DMS 273 (cell line): ENCODE measurements around the gene CEACAM1.
"Not testable (repeated sequence)": the region's sequence is repeated elsewhere in the genome, so short reads cannot be mapped to it uniquely, and the experiment has no call there.

Source experiments
- DNase-seq: peaks from one replicate; lab custom pipeline; 2025; ENCODE audit not compliant: unreplicated experiment; lab: John Stamatoyannopoulos, UW

The CEACAM1 gene

DNA sequence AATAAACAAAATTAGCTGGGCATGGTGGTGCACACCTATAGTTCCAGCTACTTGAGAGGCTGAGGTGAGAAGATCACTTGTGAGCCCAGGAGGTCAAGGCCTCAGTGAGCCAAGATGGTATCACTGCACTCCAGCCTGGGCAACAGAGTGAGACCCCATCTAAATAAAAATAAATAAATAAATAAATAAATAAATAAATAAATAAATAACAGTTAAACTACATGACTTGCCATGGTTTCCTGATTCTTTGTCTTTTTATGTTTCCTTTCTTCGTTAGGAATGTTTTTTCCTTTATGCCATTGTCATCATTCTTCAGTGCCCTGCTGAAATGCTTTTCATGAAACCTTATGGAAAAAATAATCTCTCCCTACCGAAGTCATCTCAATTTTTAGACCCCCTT is 50.3 kb downstream of the CEACAM1 start:
- DNase-seq: no peak

DNA sequence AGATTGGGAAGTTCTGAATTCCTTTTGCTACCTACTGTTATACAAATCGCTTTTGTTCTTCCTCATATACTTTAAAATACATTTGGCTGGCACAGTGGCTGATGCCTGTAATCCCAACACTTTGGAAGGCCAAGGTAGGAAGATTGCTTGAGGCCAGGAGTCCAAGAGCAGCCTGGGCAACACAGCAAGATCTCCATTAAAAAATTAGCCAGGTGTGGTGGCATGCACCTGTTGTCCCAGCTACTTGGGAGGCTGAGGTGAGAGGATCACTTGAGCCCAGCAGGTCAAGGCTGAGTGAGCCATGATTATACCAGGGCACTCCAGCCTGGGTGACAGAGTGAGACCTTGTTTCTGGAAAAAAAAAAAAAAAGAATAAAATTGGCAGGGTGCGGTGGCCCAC is 51.2 kb downstream of the CEACAM1 start:
- no peak for DNase-seq

DNA sequence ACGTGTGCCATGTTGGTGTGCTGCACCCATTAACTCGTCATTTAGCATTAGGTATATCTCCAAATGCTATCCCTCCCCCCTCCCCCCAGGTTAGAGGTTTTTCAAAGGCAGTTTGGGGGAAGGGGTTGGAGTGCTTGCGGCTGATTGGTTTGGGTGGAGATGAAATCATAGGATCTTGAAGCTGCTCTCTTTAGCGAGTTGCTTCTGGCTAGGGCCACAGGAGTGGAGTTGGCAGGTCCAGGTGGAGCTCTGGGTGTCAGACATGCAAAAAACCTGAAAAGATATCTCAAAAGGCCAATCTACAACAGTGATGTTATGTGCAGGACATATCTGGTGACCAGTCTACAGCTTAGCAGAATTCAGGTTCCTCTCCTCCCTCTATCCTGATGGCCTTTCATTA is 52.9 kb downstream of the CEACAM1 start:
- no peak for DNase-seq

DNA sequence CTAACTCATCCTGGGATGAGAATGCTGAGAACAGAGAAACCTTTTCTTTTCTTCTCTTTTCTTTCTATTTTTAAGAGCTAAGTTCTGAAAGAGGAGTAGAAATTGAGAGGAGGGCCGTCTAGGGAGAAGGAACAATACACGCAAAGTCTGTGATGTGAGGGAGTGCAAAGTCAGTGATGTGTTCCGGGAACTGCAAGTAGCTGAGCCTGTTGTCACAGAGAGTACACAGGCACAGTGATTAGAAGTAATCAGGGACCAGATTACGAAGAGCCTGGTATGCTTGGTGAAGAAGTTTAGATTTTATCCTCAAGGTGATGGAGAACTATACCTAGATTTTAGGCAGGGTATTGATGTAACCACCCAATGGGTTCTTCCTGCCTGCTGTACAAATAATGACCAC is 53.5 kb downstream of the CEACAM1 start:
- no peak for DNase-seq

DNA sequence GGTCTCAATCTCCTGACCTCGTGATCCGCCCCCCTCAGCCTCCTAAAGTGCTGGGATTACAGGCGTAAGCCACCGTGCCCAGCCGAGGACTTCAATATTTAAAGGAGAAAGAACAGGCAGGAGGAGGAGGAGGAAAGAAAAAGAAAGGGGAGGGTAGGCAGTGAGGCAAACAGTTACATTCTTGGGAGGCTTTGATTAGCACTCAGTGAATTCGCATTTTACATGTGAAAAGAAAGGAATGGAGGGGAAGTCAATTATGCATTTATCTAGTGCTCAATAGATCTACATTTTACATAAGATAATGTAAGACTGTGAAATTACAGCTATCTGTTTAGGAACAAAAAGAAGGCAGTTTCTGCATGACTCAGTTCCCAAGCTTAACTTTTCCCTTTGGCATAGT is 54.6 kb downstream of the CEACAM1 start:
- DNase-seq: no peak

DNA sequence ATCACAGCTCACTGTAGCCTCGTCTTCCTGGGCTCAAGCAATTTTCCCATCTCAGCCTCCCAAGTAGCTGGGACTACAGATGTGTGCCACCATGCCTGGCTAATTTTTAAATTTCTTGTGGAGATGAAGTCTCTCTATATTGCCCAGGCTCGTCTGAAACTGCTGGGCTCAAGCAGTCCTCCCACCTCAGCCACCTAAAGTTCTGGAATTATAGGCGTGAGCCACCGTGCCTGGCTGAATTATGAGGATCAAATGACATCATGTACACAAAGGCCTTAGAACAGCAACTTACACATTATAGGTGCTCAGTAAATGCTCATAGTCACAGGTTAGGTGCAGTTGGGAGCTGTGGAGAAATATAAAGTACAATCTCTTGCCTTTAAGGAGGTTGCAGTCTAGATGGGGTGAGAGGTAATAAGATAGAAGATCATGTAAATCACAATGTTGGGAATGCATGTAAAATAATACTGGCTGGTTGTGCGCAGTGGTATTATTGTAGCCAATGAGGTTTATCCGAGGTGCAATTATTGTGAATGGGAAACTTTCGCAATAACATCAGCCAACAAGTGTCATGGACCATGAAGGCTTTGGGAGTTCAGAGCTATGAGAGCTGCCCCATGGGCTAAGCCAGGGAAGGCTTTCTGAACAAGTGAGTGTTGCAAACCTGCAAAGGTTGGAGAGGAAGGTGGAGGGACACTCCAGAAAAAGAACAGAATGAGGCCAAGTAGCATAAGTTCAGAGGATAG is 55.7 kb downstream of the CEACAM1 start:
- DNase-seq: no peak

DNA sequence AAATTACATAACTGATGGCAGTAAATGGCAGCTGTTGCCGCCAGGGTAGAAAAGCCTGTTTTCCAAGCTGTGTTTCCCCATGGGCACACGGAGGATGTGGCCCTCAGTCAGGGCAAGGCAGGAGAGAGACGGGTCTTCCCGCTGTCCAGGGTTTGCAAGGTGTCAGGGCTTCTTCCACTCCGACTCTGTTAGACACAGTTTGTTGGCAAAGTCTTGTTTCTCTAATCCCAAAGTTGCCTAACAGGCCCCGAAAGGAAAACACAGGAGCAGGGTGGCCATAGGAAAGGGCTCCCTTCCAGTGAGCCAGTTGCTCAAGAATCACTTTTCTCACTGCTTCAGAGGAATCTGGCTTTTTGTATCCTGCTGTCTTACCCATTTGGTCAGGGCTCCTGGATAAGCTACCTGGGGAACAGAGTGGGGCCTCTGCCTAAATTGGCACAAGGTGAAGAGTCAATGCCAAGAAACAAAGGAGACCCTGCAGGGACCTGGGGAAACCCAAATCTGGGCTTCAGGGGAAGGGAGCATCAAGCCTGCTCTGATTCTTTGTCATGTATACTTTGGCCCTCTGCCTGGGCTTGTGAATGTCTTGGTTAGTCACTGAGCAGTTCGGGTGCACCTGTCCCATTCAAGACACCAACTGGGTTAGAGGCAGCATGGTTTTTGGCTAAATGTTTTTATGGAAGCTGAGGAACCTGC is 56.6 kb downstream of the CEACAM1 start:
- DNase-seq: peak; percentile 16

DNA sequence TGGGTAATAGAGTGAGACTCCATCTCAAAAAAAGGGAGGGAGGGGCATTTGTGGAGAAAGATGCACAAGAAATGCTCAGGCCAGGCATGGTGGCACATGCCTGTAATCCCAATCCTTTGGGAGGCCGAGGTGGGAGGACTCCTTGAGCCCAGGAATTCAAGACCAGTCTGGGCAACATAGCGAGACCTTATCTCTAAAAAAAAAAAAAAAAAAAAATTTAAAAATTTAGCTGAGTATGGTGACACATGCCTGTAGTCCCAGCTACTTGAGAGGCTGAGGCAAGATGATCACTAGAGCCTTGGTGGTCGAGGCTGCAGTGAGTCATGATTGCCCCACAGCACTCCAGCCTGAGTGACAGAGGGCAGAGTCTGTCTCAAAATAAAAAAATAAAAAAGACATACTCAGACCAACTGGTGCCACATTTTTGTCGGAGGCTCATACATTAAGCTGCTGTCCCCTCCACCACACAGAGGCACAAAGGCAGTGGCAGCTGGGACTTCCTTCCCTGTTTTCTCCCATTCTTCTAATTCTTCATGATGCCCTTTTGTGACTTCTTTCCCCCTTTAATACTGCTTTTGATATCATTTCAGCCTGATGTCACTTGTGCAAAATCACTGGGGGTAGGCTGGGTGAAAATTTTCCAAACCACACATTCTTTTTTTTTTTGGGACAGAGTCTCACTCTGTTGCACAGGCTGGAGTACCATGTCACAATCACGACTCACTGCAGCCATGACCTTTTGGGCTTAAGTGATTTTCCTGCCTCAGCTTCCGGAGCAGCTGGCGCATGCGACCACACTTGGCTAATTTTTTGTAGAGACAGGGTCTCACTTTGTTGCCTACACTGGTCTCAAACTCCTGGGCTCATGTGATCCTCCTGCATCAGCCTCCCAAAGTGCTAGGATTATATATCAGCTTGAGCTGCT is 58.7 kb downstream of the CEACAM1 start:
- no peak for DNase-seq

DNA sequence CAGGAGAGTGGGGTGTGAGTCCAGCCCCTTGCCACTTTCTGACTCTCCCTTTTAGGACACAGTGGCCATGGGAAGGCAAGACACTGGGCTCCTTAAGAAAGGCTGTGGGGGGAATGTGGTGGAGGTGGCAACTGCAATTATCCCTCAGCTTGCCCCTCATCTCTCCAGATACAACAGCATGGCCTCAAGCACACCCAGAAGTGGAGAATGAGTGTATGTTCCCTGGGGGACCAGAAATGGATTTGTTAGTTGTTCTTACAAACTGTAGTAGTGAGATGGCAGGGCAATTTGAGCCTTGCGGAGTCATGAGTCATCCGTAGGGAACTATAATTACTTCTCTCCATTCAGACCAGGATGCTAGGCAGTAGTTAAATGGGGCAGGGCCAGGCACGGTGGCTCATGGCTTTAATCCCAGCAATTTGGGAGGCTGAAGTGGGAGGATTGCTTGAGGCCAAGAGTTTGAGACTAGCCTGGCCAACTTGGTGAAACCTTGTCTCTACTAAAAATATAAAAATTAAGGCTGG is 59.9 kb downstream of the CEACAM1 start:
- DNase-seq: peak; percentile 51

DNA sequence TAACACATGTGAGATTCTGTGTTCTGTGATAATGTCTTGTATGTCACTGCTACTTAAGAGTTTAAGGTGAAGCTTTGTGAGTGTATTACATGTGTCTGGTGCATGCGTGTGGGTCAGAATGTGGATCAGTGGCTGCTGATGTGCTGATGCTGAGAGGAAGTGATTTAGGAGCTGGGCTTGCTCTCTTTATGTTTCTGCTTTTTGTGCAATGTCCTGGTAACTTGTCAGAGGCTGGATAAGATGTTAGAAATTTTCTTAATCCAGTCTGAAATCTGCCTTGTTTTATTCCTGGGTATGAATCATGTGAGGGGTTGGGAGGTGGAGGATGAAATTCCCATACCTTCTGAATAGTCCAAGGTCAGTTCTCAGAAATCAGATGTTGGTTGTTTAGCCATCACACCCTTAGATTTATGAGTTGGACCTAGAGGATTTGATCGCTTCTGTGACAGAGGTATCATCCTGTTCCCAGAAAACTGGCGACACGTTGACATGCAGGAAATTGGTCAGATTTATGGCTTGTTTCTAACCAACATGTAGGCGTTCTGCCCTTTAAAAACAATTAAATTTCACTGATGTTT is 61.0 kb downstream of the CEACAM1 start:
- DNase-seq: no peak

DNA sequence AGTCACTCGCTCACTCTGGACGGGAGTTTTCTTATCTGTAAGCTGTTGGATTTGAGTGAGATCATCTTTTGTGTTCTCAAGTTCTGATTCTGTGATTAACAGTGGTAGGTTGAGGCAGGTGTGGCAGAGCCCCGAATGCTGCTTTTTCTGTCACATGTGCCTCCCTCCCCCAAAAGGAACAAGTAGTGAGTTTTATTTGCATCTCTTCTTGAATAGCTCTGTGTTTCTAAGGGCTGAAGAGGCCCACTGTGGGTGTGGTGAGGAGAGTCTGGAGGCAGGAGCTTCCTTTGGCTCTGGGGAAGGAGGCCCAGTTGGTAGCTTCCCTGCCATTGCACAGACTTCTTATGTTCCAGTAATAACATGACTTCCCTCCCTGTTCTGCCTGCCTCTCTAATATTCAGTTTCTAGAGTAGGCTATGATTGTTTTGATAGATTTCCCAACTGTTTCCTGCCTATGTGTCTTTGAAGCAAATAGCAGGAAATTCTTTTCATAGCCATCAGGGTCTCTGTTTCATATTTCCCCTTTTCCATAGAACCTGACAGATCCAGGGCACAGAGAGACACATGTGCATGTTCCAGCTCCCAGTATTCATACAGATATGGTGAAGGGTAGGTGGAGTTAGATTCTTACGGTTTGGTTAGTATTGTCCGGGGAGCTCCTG is 61.6 kb downstream of the CEACAM1 start:
- no peak for DNase-seq

DNA sequence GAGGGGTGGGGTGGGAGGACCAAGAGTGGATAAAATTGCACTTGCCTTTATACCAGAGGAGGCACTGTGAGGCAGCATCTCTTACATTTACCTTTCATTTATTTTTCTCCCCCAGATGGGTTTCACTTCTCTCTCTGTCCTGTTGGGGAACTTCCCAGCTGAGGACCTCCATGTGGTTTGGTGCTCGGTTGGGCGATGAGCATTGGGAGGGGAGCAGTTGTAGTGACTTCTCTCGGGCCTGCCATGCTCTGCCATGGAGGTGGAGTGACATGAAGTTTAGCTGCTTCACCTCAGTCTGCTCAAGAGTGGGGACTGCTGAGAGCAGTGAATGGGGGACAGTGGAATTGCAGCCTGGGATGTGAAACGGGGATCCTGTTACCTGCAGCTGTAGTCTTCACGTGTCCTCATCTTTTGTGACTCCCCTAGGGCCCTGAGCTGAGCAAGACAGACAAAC is 62.4 kb downstream of the CEACAM1 start:
- no peak for DNase-seq

DNA sequence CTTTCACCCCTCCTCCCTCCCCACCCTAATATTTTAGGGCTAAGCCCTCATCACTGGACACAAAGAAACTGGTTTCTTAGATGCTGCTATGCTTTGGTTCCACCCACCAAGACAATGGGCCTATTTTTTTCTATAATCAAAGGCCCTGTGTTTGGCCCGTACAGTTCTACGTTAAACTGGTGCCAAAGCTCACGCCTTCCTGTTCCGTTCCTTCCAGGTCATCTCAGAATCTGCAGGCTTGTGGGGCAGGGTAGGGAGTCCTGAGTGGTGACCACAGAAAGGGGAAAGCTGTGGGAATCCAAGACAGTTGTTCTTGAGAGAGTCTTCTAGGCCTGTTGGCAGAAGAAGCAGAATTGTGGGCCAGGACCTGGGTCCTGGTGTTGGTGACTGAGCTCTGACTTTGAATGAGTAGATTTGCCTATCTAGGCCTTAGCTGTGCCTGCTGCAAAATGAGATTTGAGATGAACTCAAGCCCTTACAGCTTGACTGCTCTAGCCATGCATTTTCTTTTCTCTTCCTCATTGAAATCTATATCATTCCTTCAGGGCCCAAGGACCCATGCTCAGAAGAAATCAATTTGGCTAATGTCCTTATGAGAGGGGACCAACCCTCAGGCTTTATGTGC is 66.5 kb downstream of the CEACAM1 start:
- DNase-seq: no peak

DNA sequence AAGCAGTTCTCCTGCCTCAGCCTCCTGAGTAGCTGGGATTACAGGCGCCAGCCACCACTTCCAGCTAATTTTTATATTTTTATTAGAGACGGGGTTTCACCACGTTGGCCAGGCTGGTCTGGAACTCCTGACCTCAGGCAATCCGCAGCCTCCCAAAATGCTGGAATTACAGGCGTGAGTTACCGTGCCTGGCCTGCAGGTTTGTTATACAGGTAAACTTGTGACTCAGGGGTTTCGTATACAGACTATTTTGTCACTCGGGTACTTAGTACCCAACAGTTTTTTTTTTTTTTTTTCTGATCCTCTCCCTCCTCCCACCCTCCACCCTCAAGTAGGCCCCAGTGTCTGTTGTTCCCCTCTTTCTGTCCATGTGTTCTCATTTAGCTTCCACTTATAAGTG is 67.0 kb downstream of the CEACAM1 start:
- not testable (repeated sequence) for DNase-seq

DNA sequence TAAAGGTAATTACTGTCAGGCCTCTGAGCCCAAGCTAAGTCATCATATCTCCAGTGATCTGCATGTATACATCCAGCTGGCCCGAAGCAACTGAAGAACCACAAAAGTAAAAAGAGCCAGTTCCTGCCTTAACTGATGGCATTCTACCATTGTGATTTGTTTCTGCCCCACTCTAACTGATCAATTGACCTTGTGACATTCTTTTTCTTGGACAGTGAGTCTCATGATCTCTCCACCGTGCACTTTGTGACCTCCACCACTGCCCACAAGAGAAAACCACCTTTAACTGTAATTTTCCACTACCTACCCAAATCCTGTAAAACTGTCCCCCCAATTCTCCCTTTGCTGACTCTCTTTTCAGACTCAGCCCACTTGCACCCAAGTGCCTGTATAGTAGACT is 68.4 kb downstream of the CEACAM1 start:
- no peak for DNase-seq
